CD8-positive, alpha-beta memory T cell (primary cell): ENCODE measurements around the gene EMP3. TPM values are rescaled to one million over a fixed set of nuclear protein-coding genes. Genes with fewer than 3 reads are reported as not detected.
"Not testable (repeated sequence)": the region's sequence is repeated elsewhere in the genome, so short reads cannot be mapped to it uniquely, and the experiment has no call there.

Source experiments
- CTCF ChIA-PET: fragments of 350-600 bp; sonication (Branson Sonifier 250); formaldehyde crosslinking; loops from one replicate; lab custom pipeline; 2021; ENCODE audit warnings: antibody characterized with exemption; lab: Charles Lee
- POLR2A ChIA-PET: fragments of 350-600 bp; sonication (Branson Sonifier 250); formaldehyde crosslinking; loops from one replicate; lab custom pipeline; 2021; ENCODE audit warnings: antibody characterized with exemption; lab: Charles Lee
- DNase-seq, 5 donors: peaks; one replicate each; pipeline versions ENCODE4 v3.0.0 to v3.0.0-alpha.2; 2020 to 2022; ENCODE audit warnings: mixed read lengths in 1 of 5
- H3K27ac ChIP-seq: one replicate; pipeline ENCODE4 v1.7.0; 2013; ENCODE audit warnings: low read depth, mild to moderate bottlenecking, low read length, moderate library complexity
- H3K27me3 ChIP-seq: 2 replicates; pipeline ENCODE4 v1.7.0; 2013; ENCODE audit warnings: low read length, mild to moderate bottlenecking; ENCODE audit not compliant: insufficient read depth, poor library complexity, severe bottlenecking
- H3K36me3 ChIP-seq: 2 replicates; pipeline ENCODE4 v1.7.0; 2013; ENCODE audit warnings: mild to moderate bottlenecking, low read length, moderate library complexity; ENCODE audit not compliant: insufficient read depth
- H3K4me1 ChIP-seq: 2 replicates; pipeline ENCODE4 v1.7.0; 2013; ENCODE audit warnings: mild to moderate bottlenecking, low read length, moderate library complexity; ENCODE audit not compliant: insufficient read depth
- H3K4me3 ChIP-seq: 2 replicates; pipeline ENCODE4 v1.7.0; 2013; ENCODE audit warnings: mild to moderate bottlenecking, low read length
- H3K9me3 ChIP-seq: 2 replicates; pipeline ENCODE4 v1.7.0; 2013; ENCODE audit warnings: mild to moderate bottlenecking, low read length
- H3K27ac Mint-ChIP-seq, 8 donors: one replicate each; pipeline ENCODE4 v1.8.0; 2020 to 2021; ENCODE audit warnings: mixed read lengths in 8 of 8, mild to moderate bottlenecking in 6 of 8, inconsistent platforms in 3 of 8, moderate library complexity in 3 of 8
- H3K27me3 Mint-ChIP-seq, 2 donors: one replicate each; pipeline ENCODE4 v1.8.0; 2020 to 2021; ENCODE audit warnings: mixed read lengths in 2 of 2, mild to moderate bottlenecking in 1 of 2, moderate library complexity in 1 of 2
- H3K36me3 Mint-ChIP-seq, 3 donors: one replicate each; pipeline ENCODE4 v1.8.0; 2020 to 2021; ENCODE audit warnings: mixed read lengths in 3 of 3, inconsistent platforms in 1 of 3, mild to moderate bottlenecking in 1 of 3
- H3K4me1 Mint-ChIP-seq, 3 donors: one replicate each; pipeline ENCODE4 v1.8.0; 2020 to 2021; ENCODE audit warnings: mixed read lengths in 3 of 3, inconsistent platforms in 1 of 3, mild to moderate bottlenecking in 1 of 3
- H3K4me3 Mint-ChIP-seq, 7 donors: one replicate each; pipeline ENCODE4 v1.8.0; 2020 to 2021; ENCODE audit warnings: mixed read lengths in 7 of 7, mild to moderate bottlenecking in 6 of 7, moderate library complexity in 4 of 7, inconsistent platforms in 2 of 7
- H3K9me3 Mint-ChIP-seq, 5 donors: one replicate each; pipeline ENCODE4 v1.8.0; 2020 to 2022; ENCODE audit warnings: mixed read lengths in 5 of 5, mild to moderate bottlenecking in 3 of 5, moderate library complexity in 2 of 5, inconsistent platforms in 1 of 5
- polyA plus RNA-seq: library from polyadenylated mRNA; unstranded; fragments of 300-500 nt; fragmentation: Illumina TruSeq; gene quantifications from one replicate; pipeline ENCODE4 v1.2.3, GENCODE V29; 2021
- total RNA-seq, 2 experiments: library from RNA; stranded (reverse); gene quantifications; one replicate each; pipeline ENCODE4 v1.2.3, GENCODE V29; 2021

Gene EMP3
- total and polyA plus RNA-seq, 3 experiments from 2014 or later, result 273 to 1,041 (median 278) TPM

GRCh38 chr19:48303866-48304265 lies 21.5 kb upstream of the EMP3 start:
- no peak for DNase-seq
- Mint-ChIP-seq H3K4me1 (no peaks in the 10 kb centered on the region), H3K27me3 (peaks cover under 1 to 7% of the 10 kb centered on the region in 2 donors), H3K27ac (no peak overlapping the region), H3K9me3 (no peaks in the 10 kb centered on the region), H3K36me3 (no peaks in the 10 kb centered on the region), H3K4me3 (no peak overlapping the region)
- Histone ChIP-seq H3K4me3 (no peak overlapping the region), H3K27ac (no peak overlapping the region), H3K27me3 (no peaks in the 10 kb centered on the region), H3K36me3 (no peaks in the 10 kb centered on the region), H3K9me3 (no peaks in the 10 kb centered on the region), H3K4me1 (no peaks in the 10 kb centered on the region)
- ChIA-PET CTCF (no interaction called here), POLR2A (no interaction called here)

- no peaks in the 10 kb centered on the region for H3K4me1 ChIP-seq
- Mint-ChIP-seq H3K9me3 (no peaks in the 10 kb centered on the region), H3K36me3 (no peaks in the 10 kb centered on the region), H3K4me3 (no peak overlapping the region), H3K27ac (no peak overlapping the region), H3K27me3 (peaks cover 1 to 10% of the 10 kb centered on the region in 2 donors), H3K4me1 (no peaks in the 10 kb centered on the region)
- no peaks in the 10 kb centered on the region for H3K36me3 ChIP-seq
- no peak overlapping the region for H3K4me3 ChIP-seq
- ChIA-PET POLR2A (no interaction called here), CTCF (interaction anchor here (1.7 kb wide), 1 partner anchor 25 kb away, joined by 6 read pairs; no protein-coding TSS in a partner anchor)
- no peak for DNase-seq
- H3K27ac ChIP-seq, result no peak overlapping the region
- H3K9me3 ChIP-seq, result no peaks in the 10 kb centered on the region
- H3K27me3 ChIP-seq, result no peaks in the 10 kb centered on the region
Measured at GRCh38 chr19:48308631-48309586, 16.4 kb upstream of the EMP3 start.

GRCh38 chr19:48309731-48310130 lies 15.6 kb upstream of the EMP3 start:
- H3K27ac Mint-ChIP-seq, H3K36me3 ChIP-seq, H3K9me3 Mint-ChIP-seq, H3K27me3 Mint-ChIP-seq, H3K27me3 ChIP-seq, H3K4me1 ChIP-seq, H3K27ac ChIP-seq, H3K36me3 Mint-ChIP-seq, POLR2A ChIA-PET, H3K9me3 ChIP-seq, DNase-seq, H3K4me3 ChIP-seq, H3K4me1 Mint-ChIP-seq, H3K4me3 Mint-ChIP-seq: not testable (repeated sequence)
- CTCF ChIA-PET, result interaction anchor here (1.7 kb wide), 1 partner anchor 24 kb away, joined by 6 read pairs; no protein-coding TSS in a partner anchor

GRCh38 chr19:48310227-48310626 lies 15.1 kb upstream of the EMP3 start:
- Histone ChIP-seq H3K27me3 (no peaks in the 10 kb centered on the region), H3K27ac (no peak overlapping the region), H3K4me1 (no peaks in the 10 kb centered on the region), H3K9me3 (no peaks in the 10 kb centered on the region), H3K4me3 (no peak overlapping the region), H3K36me3 (no peaks in the 10 kb centered on the region)
- Mint-ChIP-seq H3K4me1 (no peaks in the 10 kb centered on the region), H3K4me3 (no peak overlapping the region), H3K36me3 (no peaks in the 10 kb centered on the region), H3K27ac (peak overlapping the region in 1 of 8 donors; percentile 43), H3K27me3 (peaks cover 1 to 5% of the 10 kb centered on the region in 2 donors), H3K9me3 (no peaks in the 10 kb centered on the region)
- no peak for DNase-seq
- POLR2A ChIA-PET, result no interaction called here
- CTCF ChIA-PET, result no interaction called here

- H3K9me3 Mint-ChIP-seq, result no peaks in the 10 kb centered on the region
- CTCF ChIA-PET, result no interaction called here
- no peak overlapping the region for H3K27ac Mint-ChIP-seq
- H3K4me1 Mint-ChIP-seq, result no peaks in the 10 kb centered on the region
- DNase-seq, result no peak
- Histone ChIP-seq H3K4me1 (no peaks in the 10 kb centered on the region), H3K27me3 (no peaks in the 10 kb centered on the region), H3K36me3 (no peaks in the 10 kb centered on the region), H3K27ac (no peak overlapping the region), H3K4me3 (no peak overlapping the region), H3K9me3 (no peaks in the 10 kb centered on the region)
- no peaks in the 10 kb centered on the region for H3K36me3 Mint-ChIP-seq
- POLR2A ChIA-PET, result no interaction called here
- H3K27me3 Mint-ChIP-seq, result peaks cover 1 to 5% of the 10 kb centered on the region in 2 donors
- H3K4me3 Mint-ChIP-seq, result no peak overlapping the region
Measured at GRCh38 chr19:48311384-48311783, 14.0 kb upstream of the EMP3 start.

GRCh38 chr19:48315712-48316111 lies 9.6 kb upstream of the EMP3 start:
- CTCF ChIA-PET, result interaction anchor here (12.9 kb wide), 1 partner anchor 18 kb away, joined by 288 read pairs; no protein-coding TSS in a partner anchor
- Mint-ChIP-seq H3K9me3 (no peaks in the 10 kb centered on the region), H3K36me3 (no peaks in the 10 kb centered on the region), H3K4me1 (peaks cover 9 to 10% (median 10%) of the 10 kb centered on the region in 3 donors), H3K4me3 (no peak overlapping the region), H3K27me3 (no peaks in the 10 kb centered on the region), H3K27ac (no peak overlapping the region)
- no peak for DNase-seq
- Histone ChIP-seq H3K36me3 (no peaks in the 10 kb centered on the region), H3K4me3 (no peak overlapping the region), H3K27ac (no peak overlapping the region), H3K9me3 (no peaks in the 10 kb centered on the region), H3K27me3 (no peaks in the 10 kb centered on the region), H3K4me1 (peaks cover 8% of the 10 kb centered on the region)
- POLR2A ChIA-PET, result no interaction called here

GRCh38 chr19:48317708-48317960 lies 7.7 kb upstream of the EMP3 start:
- H3K27me3 Mint-ChIP-seq, H3K4me3 Mint-ChIP-seq, POLR2A ChIA-PET, DNase-seq, H3K27ac Mint-ChIP-seq, H3K36me3 ChIP-seq, H3K27me3 ChIP-seq, H3K27ac ChIP-seq, H3K4me3 ChIP-seq, H3K36me3 Mint-ChIP-seq, H3K9me3 Mint-ChIP-seq, H3K9me3 ChIP-seq: not testable (repeated sequence)
- CTCF ChIA-PET, result interaction anchor here (1.5 to 12.9 kb wide), 2 partner anchors 16 to 74 kb away, joined by 6 to 288 read pairs; partner anchors contain the start of gene KDELR1
- H3K4me1 ChIP-seq, result peaks cover 18% of the 10 kb centered on the region
- H3K4me1 Mint-ChIP-seq, result peaks cover 25 to 26% (median 25%) of the 10 kb centered on the region in 3 donors

- peaks cover 31 to 34% (median 33%) of the 10 kb centered on the region in 3 donors for H3K4me1 Mint-ChIP-seq
- no peak for DNase-seq
- POLR2A ChIA-PET, result interaction anchor here (7.8 kb wide), 1 partner anchor 15 kb away, joined by 147 read pairs; no protein-coding TSS in a partner anchor
Measured at GRCh38 chr19:48318286-48318987, 6.9 kb upstream of the EMP3 start.

More at GRCh38 chr19:48318286-48318987, 6.9 kb upstream of the EMP3 start:
- Histone ChIP-seq H3K27me3 (no peaks in the 10 kb centered on the region), H3K4me3 (no peak overlapping the region), H3K36me3 (no peaks in the 10 kb centered on the region), H3K4me1 (peaks cover 26% of the 10 kb centered on the region), H3K27ac (no peak overlapping the region), H3K9me3 (no peaks in the 10 kb centered on the region)
- Mint-ChIP-seq H3K9me3 (no peaks in the 10 kb centered on the region), H3K4me3 (no peak overlapping the region), H3K27ac (no peak overlapping the region), H3K27me3 (no peaks in the 10 kb centered on the region), H3K36me3 (peaks cover 0 to 6% (median 0%) of the 10 kb centered on the region in 3 donors)
- CTCF ChIA-PET, result interaction anchor here (1.5 to 12.9 kb wide), 2 partner anchors 15 to 73 kb away, joined by 6 to 288 read pairs; partner anchors contain the start of gene KDELR1
